Activated T-cell treated with anti-CD3 and anti-CD28 coated beads, Interleukin-2, amount 50 U/mL, for 1 hour (primary cell): Measurements from ENCODE around the gene ITPA.

Experiments used
- DNase-seq: peaks from one replicate; pipeline ENCODE4 v3.0.0-alpha.2; 2020

The ITPA gene

GRCh38 chr20:3209257-3209945 is at the start of gene ITPA:
TSS of gene ITPA (plus strand) at chr20:3209498. CDS start at chr20:3209552, 54 bp downstream.
- peak; percentile 67 for DNase-seq

GRCh38 chr20:3160418-3160817 is 48.9 kb upstream of the ITPA start:
- DNase-seq = no peak

- DNase-seq = no peak
Observed at GRCh38 chr20:3161316-3162079, 47.8 kb upstream of the ITPA start.

- no peak for DNase-seq
Observed at GRCh38 chr20:3162080-3162611, 47.2 kb upstream of the ITPA start.

- DNase-seq = no peak
Observed at GRCh38 chr20:3163099-3164042, 45.9 kb upstream of the ITPA start.

DNA sequence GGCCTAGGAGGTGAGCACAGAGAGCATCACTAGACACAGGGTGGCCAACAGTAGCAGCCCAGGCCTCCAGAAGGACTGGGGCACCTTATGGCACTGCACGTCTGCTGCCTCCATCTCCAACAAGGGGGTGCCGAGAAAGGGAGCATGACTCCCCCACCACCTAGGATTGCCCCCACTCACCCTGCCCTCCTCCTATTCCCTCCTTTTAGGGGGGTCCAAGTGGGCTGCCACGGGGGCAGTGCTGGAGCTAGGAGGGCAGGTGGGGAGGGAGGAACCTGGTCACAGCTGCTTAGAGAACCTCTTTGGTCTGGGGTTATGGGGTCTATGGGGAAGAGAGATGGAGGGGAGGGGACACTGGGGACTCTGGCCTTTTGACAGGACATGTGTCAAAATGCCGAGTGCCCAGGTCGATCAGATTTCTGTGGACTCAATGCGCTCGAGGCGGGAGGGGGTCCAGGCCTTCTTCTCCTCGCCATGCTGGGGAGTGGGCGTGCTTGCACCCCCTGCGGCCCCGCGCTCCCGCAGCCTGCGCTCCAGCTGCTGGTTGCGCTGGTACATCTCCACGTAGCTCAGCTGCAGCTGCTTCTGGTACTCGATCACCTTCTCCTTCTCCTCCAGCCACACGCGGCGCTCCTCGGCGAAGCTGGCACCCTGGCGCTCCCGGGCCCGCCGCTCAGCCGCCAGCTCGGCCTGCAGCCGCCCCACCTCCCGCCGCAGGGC is 45.1 kb upstream of the ITPA start:
- DNase-seq = no peak

GRCh38 chr20:3164763-3165410 is 44.4 kb upstream of the ITPA start:
- no peak for DNase-seq

DNA sequence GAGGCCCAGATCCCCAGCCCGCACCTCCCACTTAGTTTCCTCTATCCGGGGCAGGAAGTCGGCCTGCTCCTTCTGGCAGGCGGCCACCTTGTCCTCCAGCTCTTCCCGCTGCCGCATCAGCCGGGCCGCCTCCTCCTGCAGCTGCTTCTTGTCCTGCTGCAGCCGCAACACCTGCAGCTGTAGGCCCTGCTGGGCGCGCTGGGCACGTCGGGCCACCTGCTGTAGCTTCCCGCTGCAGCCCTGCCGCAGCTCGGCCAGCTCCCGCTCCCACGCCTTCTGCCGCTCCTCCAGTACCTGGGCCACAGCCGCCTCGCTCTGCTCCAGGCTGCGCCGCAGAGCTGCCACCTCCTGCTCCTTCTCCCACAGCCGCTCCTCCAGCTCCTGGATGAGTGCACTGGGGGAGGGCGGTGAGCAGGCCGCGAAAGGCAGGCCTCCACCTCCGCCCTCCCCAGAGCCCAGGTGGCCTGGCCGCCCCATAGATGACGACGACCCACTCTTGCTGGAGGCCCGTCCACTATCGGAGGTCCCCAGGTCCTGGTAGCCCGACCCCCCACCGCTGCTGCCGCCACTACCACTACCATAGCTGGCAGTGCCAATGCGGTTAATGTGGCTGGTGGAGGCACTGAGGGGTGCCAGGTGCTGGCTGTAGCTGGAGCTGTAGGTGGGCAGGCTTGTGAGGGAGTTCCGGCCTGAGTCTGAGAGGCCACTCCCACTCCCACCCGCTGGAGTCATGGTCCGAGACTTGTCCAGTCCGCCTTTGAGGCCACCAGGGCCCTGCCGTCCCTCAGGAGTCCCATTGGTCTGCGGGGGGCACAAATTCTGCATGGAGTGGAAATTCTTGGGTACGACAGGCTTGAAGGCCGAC is 43.6 kb upstream of the ITPA start:
- no peak for DNase-seq

GRCh38 chr20:3166338-3166912 is 42.9 kb upstream of the ITPA start:
- DNase-seq = no peak

- DNase-seq = no peak
Observed at GRCh38 chr20:3166913-3167342, 42.4 kb upstream of the ITPA start.

GRCh38 chr20:3167738-3168078 is 41.6 kb upstream of the ITPA start:
- DNase-seq = no peak

DNA sequence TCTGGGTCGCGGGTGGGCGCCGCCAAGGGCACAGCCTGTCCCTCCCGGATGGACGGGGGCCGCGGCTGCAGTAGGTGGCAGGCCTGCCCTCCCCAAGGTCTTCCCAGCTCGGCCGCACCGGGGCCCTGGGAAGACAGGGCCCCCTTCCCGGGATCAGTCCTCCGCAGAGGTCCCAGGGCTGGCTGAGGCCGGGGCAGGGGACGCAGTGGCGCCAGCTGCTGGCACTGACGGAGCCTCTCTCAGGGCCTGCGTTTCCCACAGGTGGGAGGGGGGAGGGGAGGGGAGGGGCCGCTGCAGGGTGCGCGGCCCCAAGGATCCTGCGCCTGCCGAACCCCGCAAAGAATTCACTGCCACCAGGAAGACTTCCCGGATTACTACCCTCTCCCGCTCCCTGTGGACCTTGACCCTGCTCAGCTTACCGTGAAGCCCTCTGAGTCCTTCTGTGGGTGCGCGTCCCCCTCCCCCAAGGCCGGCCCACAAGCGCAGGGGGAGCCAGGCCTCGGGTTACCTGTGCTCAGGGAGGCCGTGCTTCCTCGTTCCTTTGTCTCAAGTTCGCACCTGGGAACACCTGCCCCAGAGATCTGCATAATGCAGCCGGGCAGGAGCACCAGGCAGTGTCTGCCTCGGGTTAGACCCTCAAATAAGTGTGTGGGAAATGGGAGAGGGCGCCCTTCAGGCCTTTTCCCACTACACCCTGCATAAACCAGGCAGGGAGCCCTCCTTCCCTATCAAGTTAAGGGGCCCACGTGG is 41.0 kb upstream of the ITPA start:
- no peak for DNase-seq

GRCh38 chr20:3168829-3169590 is 40.3 kb upstream of the ITPA start:
- no peak for DNase-seq

GRCh38 chr20:3171391-3172125 is 37.7 kb upstream of the ITPA start:
- DNase-seq = no peak

- DNase-seq = no peak
Observed at GRCh38 chr20:3172126-3172932, 37.0 kb upstream of the ITPA start.

GRCh38 chr20:3172933-3173609 is 36.2 kb upstream of the ITPA start, which contains the start of gene LZTS3:
TSS of gene LZTS3 (minus strand) at chr20:3173549. CDS start at chr20:3167163, 6,386 bp downstream.
- DNase-seq = peak; percentile 88
